ENCODE results near the gene INPP5B. TPM values are rescaled to one million over a fixed set of nuclear protein-coding genes. Genes with fewer than 3 reads are reported as not detected.

The INPP5B gene
- total and polyA plus RNA-seq, 2 donors from 2014 or later, result 8.4 to 32.9 TPM

- no peak overlapping the region for H3K27ac ChIP-seq (ENCODE audit: low read depth in 2 of 2, low read length in 2 of 2)
- intact Hi-C loops (cut with DNase I), result no loop called here
- no peak for TF ChIP-seq CTCF (IDR thresholded peaks at IDR 0.05; ENCODE audit: borderline replicate concordance, extremely low read depth, insufficient read depth)
- no peak overlapping the region for H3K9ac ChIP-seq (ENCODE audit: low read length in 3 of 3)
- H3K4me1 ChIP-seq (ENCODE audit: control insufficient read depth in 2 of 3, insufficient read depth in 2 of 3, low read depth in 1 of 3, low read length in 3 of 3), result peaks cover 0 to 9% (median 5%) of the 10 kb centered on the region in 3 donors
- H3K9me3 ChIP-seq (ENCODE audit: control insufficient read depth in 2 of 3, insufficient read depth in 1 of 3, low read length in 3 of 3), result no peaks in the 10 kb centered on the region
- FAIRE-seq (no peak), DNase-seq (no peak)
- H3K36me3 ChIP-seq (ENCODE audit: control insufficient read depth in 2 of 3, insufficient read depth in 3 of 3, low read length in 3 of 3), result peaks cover 0 to 7% (median 3%) of the 10 kb centered on the region in 3 donors
- no peak overlapping the region for H3K4me3 ChIP-seq (ENCODE audit: low read length in 3 of 3)
- H3K27me3 ChIP-seq (ENCODE audit: control insufficient read depth, insufficient read depth, low read length), result no peaks in the 10 kb centered on the region
Measured at GRCh38 chr1:37849480-37849879, 97.4 kb downstream of the INPP5B start.

DNA sequence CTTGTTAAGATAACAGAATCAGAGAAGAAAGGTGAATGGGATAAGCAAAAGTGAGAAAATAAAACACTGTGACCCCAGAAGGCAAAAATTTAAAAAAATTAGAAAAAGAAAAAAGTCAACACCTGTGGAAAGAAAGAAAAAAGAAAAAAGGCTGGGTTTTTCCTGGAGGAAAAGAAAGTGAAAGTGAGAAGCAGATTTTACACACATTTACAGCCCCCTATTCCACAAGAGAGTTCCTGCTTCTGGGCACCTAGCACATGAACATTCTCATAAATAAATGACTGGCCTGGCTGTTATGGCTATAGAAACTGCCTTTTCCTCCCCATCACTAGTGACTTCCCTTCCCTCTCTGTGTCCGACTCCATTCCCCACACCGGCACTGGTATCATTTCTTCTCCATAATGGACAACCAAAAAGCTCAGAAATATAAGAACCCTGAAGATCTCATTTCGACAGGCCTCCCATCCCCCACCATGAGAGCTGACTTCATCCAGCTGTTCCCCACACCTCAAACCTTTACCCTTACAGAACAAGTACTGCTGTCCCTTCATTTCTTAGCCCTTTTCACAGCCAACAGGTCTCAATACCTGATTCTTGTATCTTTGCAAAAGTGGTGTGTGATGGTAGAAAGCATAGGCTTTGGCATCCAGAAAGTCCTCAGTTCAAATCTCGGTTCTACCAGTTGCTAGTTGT is 100.1 kb downstream of the INPP5B start:
- Histone ChIP-seq H3K36me3 (ENCODE audit: control insufficient read depth in 2 of 3, insufficient read depth in 3 of 3, low read length in 3 of 3) (no peaks in the 10 kb centered on the region), H3K9me3 (ENCODE audit: control insufficient read depth in 2 of 3, insufficient read depth in 1 of 3, low read length in 3 of 3) (no peaks in the 10 kb centered on the region), H3K9ac (ENCODE audit: low read length in 3 of 3) (no peak overlapping the region), H3K4me1 (ENCODE audit: control insufficient read depth in 2 of 3, insufficient read depth in 2 of 3, low read depth in 1 of 3, low read length in 3 of 3) (peaks cover 0 to 11% (median 10%) of the 10 kb centered on the region in 3 donors), H3K27me3 (ENCODE audit: control insufficient read depth, insufficient read depth, low read length) (no peaks in the 10 kb centered on the region), H3K4me3 (ENCODE audit: low read length in 3 of 3) (no peak overlapping the region), H3K27ac (ENCODE audit: low read depth in 2 of 2, low read length in 2 of 2) (no peak overlapping the region)
- no peak for DNase-seq
- FAIRE-seq, result no peak
- intact Hi-C loops (cut with DNase I), result no loop called here
- no peak for TF ChIP-seq CTCF (IDR thresholded peaks at IDR 0.05; ENCODE audit: borderline replicate concordance, extremely low read depth, insufficient read depth)

DNA sequence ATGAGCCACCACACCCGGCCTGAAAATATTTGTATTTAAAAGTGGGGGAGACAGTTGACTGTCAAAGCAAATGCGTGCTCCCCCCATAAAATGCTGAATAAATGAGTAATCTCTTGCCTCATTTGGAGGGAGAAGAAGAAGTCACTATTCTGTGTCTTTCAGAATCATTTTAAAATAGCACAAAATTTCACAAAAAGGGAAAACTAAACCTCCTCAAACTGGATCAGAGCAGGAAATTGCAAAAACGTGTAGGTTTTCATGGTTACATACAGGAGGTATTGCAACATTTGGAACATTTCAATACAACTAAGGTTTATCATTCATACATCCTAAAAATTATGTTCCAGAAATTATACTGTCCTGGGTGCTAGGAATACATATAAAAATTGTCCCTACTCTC is 101.1 kb downstream of the INPP5B start:
- no peak for TF ChIP-seq CTCF (IDR thresholded peaks at IDR 0.05; ENCODE audit: borderline replicate concordance, extremely low read depth, insufficient read depth)
- FAIRE-seq (no peak), DNase-seq (no peak)
- Histone ChIP-seq H3K27ac (ENCODE audit: low read depth in 2 of 2, low read length in 2 of 2) (no peak overlapping the region), H3K4me3 (ENCODE audit: low read length in 3 of 3) (no peak overlapping the region), H3K36me3 (ENCODE audit: control insufficient read depth in 2 of 3, insufficient read depth in 3 of 3, low read length in 3 of 3) (no peaks in the 10 kb centered on the region), H3K9ac (ENCODE audit: low read length in 3 of 3) (no peak overlapping the region), H3K9me3 (ENCODE audit: control insufficient read depth in 2 of 3, insufficient read depth in 1 of 3, low read length in 3 of 3) (no peaks in the 10 kb centered on the region), H3K27me3 (ENCODE audit: control insufficient read depth, insufficient read depth, low read length) (no peaks in the 10 kb centered on the region), H3K4me1 (ENCODE audit: control insufficient read depth in 2 of 3, insufficient read depth in 2 of 3, low read depth in 1 of 3, low read length in 3 of 3) (peaks cover 0 to 11% (median 10%) of the 10 kb centered on the region in 3 donors)
- intact Hi-C loops (cut with DNase I), result no loop called here

Measured in kidney (tissue), 14 donors.